ENCODE data around the gene MAGI1. TPM values are rescaled to one million over a fixed set of nuclear protein-coding genes. Genes with fewer than 3 reads are reported as not detected.

MAGI1 gene
- total RNA-seq, 1 experiment from 2014 or later: 38.6 TPM

GRCh38 chr3:65425880-65426279 lies 612.8 kb downstream of the MAGI1 start:
- Histone ChIP-seq H3K9me3 (ENCODE audit: control insufficient read depth in 1 of 2, insufficient read depth in 1 of 2, low read depth in 1 of 2, low read length in 2 of 2) (no peaks in the 10 kb centered on the region), H3K27me3 (ENCODE audit: insufficient read depth, low read length) (no peaks in the 10 kb centered on the region), H3K4me2 (ENCODE audit: low read length) (no peak overlapping the region), H3K79me2 (ENCODE audit: insufficient read depth, low read length) (no peaks in the 10 kb centered on the region), H3K4me1 (ENCODE audit: control insufficient read depth in 1 of 2, insufficient read depth in 2 of 2, low read length in 2 of 2) (no peaks in the 10 kb centered on the region), H3K9ac (ENCODE audit: low read length) (no peak overlapping the region), H3K27ac (ENCODE audit: low read depth, low read length) (no peak overlapping the region), H3K9me2 (ENCODE audit: insufficient read depth) (no peaks in the 10 kb centered on the region), H4K20me1 (ENCODE audit: insufficient read depth) (no peaks in the 10 kb centered on the region), H3K36me3 (ENCODE audit: control insufficient read depth in 1 of 2, insufficient read depth in 2 of 2, low read length in 2 of 2) (peaks cover 4 to 9% of the 10 kb centered on the region in 2 experiments; a peak in 1 of 4 replicates), H3K4me3 (replicated peaks in 1 of 2; ENCODE audit: low read depth in 1 of 2, low read length in 2 of 2) (no peak overlapping the region), H2AFZ (ENCODE audit: low read depth, low read length, poor library complexity, severe bottlenecking) (no peak overlapping the region)
- no peak for DNase-seq (ENCODE audit: low read depth, low spot score)
- peak; percentile 68; the same call in 1 of the 2 replicates for ATAC-seq
- no TSS peak for BruUV-seq (replicated peaks)
- CTCF ChIA-PET: no interaction called here
- POLR2A ChIA-PET: no interaction called here
- intact Hi-C loops (cut with micrococcal nuclease): no loop called here
- RAD21 ChIA-PET (ENCODE audit: low non-redundant PET in 1 of 2, low total read pairs in 2 of 2, uncharacterized antibody in 2 of 2, unreplicated experiment in 2 of 2): no interaction called here
- TF ChIP-seq RAD21 (IDR thresholded peaks at IDR 0.05; ENCODE audit: low read depth): peak; percentile 29; the same call in 1 of the 2 replicates
- TF ChIP-seq CTCF (IDR thresholded peaks at IDR 0.05 in 2 of 3, conservative IDR thresholded peaks at IDR 0.05 in 1 of 3; ENCODE audit: borderline replicate concordance in 1 of 3, insufficient read depth in 1 of 3, low read depth in 2 of 3, low read length in 2 of 3): peak in 2 of 3 experiments; percentile 40 to 41; a peak in 4 of 6 replicates
- TF ChIP-seq CBX3 (IDR thresholded peaks at IDR 0.05; ENCODE audit: low read depth): no peak
- no peak for TF ChIP-seq SRF (IDR thresholded peaks at IDR 0.05; ENCODE audit: low read depth)
- no peak for TF ChIP-seq POLR2AphosphoS5 (IDR thresholded peaks at IDR 0.05; ENCODE audit: low read depth, low read length)

GRCh38 chr3:65422154-65422553 lies 616.6 kb downstream of the MAGI1 start:
- no peak overlapping the region for H3K9ac ChIP-seq (ENCODE audit: low read length)
- no peaks in the 10 kb centered on the region for H3K4me1 ChIP-seq (ENCODE audit: control insufficient read depth in 1 of 2, insufficient read depth in 2 of 2, low read length in 2 of 2)
- ChIA-PET POLR2A (no interaction called here), RAD21 (ENCODE audit: low non-redundant PET in 1 of 2, low total read pairs in 2 of 2, uncharacterized antibody in 2 of 2, unreplicated experiment in 2 of 2) (no interaction called here), CTCF (no interaction called here)
- no peaks in the 10 kb centered on the region for H3K9me2 ChIP-seq (ENCODE audit: insufficient read depth)
- no peak overlapping the region for H3K4me2 ChIP-seq (ENCODE audit: low read length)
- DNase-seq (ENCODE audit: low read depth, low spot score): no peak
- no peaks in the 10 kb centered on the region for H4K20me1 ChIP-seq (ENCODE audit: insufficient read depth)
- H3K36me3 ChIP-seq (ENCODE audit: control insufficient read depth in 1 of 2, insufficient read depth in 2 of 2, low read length in 2 of 2): no peaks in the 10 kb centered on the region
- no peaks in the 10 kb centered on the region for H3K79me2 ChIP-seq (ENCODE audit: insufficient read depth, low read length)
- no peaks in the 10 kb centered on the region for H3K9me3 ChIP-seq (ENCODE audit: control insufficient read depth in 1 of 2, insufficient read depth in 1 of 2, low read depth in 1 of 2, low read length in 2 of 2)
- H2AFZ ChIP-seq (ENCODE audit: low read depth, low read length, poor library complexity, severe bottlenecking): no peak overlapping the region
- no TSS peak for BruUV-seq (replicated peaks)
- H3K4me3 ChIP-seq (replicated peaks in 1 of 2; ENCODE audit: low read depth in 1 of 2, low read length in 2 of 2): no peak overlapping the region
- no peaks in the 10 kb centered on the region for H3K27me3 ChIP-seq (ENCODE audit: insufficient read depth, low read length)
- no peak overlapping the region for H3K27ac ChIP-seq (ENCODE audit: low read depth, low read length)
- intact Hi-C loops (cut with micrococcal nuclease): no loop called here
- ATAC-seq: no peak
- TF ChIP-seq CTCF (IDR thresholded peaks at IDR 0.05 in 2 of 3, conservative IDR thresholded peaks at IDR 0.05 in 1 of 3; ENCODE audit: borderline replicate concordance in 1 of 3, insufficient read depth in 1 of 3, low read depth in 2 of 3, low read length in 2 of 3) (no peak), TCF7L2 (IDR thresholded peaks at IDR 0.05; ENCODE audit: borderline replicate concordance, extremely low read depth, insufficient read depth, insufficient read length) (no peak), POLR2A (IDR thresholded peaks at IDR 0.05; ENCODE audit: borderline replicate concordance, extremely low read depth, insufficient read depth, insufficient read length) (no peak), FOSL1 (IDR thresholded peaks at IDR 0.05; ENCODE audit: low read depth) (no peak), CEBPB (IDR thresholded peaks at IDR 0.05; ENCODE audit: low read depth) (no peak), ATF3 (IDR thresholded peaks at IDR 0.05) (no peak), RAD21 (IDR thresholded peaks at IDR 0.05; ENCODE audit: low read depth) (no peak), YY1 (IDR thresholded peaks at IDR 0.05; ENCODE audit: extremely low read depth, insufficient replicate concordance, low read depth, low read length) (no peak), MAX (IDR thresholded peaks at IDR 0.05) (no peak), SRF (IDR thresholded peaks at IDR 0.05; ENCODE audit: low read depth) (no peak)
